H9 (cell line): ENCODE data around the gene R3HDM2. TPM values are rescaled to one million over a fixed set of nuclear protein-coding genes. Genes with fewer than 3 reads are reported as not detected.
A peak's percentile ranks its signal among the peaks of the same experiment; 100 is the strongest.

ENCODE experiments used
- DNase-seq: peaks from one replicate; pipeline ENCODE4 v3.0.0-alpha.2; 2017
- H2AFZ ChIP-seq: one replicate; pipeline ENCODE4 v1.6.1; 2013; ENCODE audit warnings: mild to moderate bottlenecking, low read length, control low read depth, moderate library complexity
- H2AK5ac ChIP-seq: 2 replicates; pipeline ENCODE4 v1.6.1; 2013; ENCODE audit warnings: low read length, control low read depth, mixed read lengths; ENCODE audit not compliant: insufficient read length
- H2BK120ac ChIP-seq: one replicate; pipeline ENCODE4 v1.6.1; 2013; ENCODE audit warnings: low read depth, mild to moderate bottlenecking, low read length, control low read depth, inconsistent platforms; ENCODE audit not compliant: poor library complexity, severe bottlenecking
- H2BK12ac ChIP-seq: 2 replicates; pipeline ENCODE4 v1.6.1; 2013; ENCODE audit warnings: low read length, control low read depth, mixed read lengths, low read depth; ENCODE audit not compliant: insufficient read length
- H2BK15ac ChIP-seq: 2 replicates; pipeline ENCODE4 v1.6.1; 2013; ENCODE audit warnings: low read depth, low read length, control low read depth
- H2BK20ac ChIP-seq: one replicate; pipeline ENCODE4 v1.6.1; 2013; ENCODE audit warnings: low read depth, mild to moderate bottlenecking, low read length, control low read depth, inconsistent platforms; ENCODE audit not compliant: poor library complexity, severe bottlenecking
- H2BK5ac ChIP-seq: 2 replicates; pipeline ENCODE4 v1.6.1; 2013; ENCODE audit warnings: low read length, control low read depth, mixed read lengths; ENCODE audit not compliant: insufficient read length
- H3K14ac ChIP-seq: 2 replicates; pipeline ENCODE4 v1.6.1; 2013; ENCODE audit warnings: low read length, control low read depth; ENCODE audit not compliant: insufficient read depth
- H3K18ac ChIP-seq: 2 replicates; pipeline ENCODE4 v1.6.1; 2013; ENCODE audit warnings: low read depth, mild to moderate bottlenecking, mixed read lengths, low read length, control low read depth; ENCODE audit not compliant: insufficient read length
- H3K23ac ChIP-seq: 2 replicates; pipeline ENCODE4 v1.6.1; 2013; ENCODE audit warnings: low read length, control low read depth, mixed read lengths, low read depth; ENCODE audit not compliant: insufficient read length
- H3K23me2 ChIP-seq: 2 replicates; pipeline ENCODE4 v1.6.1; 2013; ENCODE audit warnings: low read depth, mild to moderate bottlenecking, mixed read lengths, low read length, control low read depth; ENCODE audit not compliant: insufficient read length, poor library complexity, severe bottlenecking
- H3K27ac ChIP-seq: 2 replicates; pipeline ENCODE4 v1.5.1; 2013; ENCODE audit warnings: low read length, control low read depth, mixed read lengths, low read depth; ENCODE audit not compliant: insufficient read length
- H3K27me3 ChIP-seq: 2 replicates; pipeline ENCODE4 v1.6.1; 2013; ENCODE audit warnings: low read length, control low read depth, inconsistent platforms; ENCODE audit not compliant: insufficient read depth
- H3K4ac ChIP-seq: 2 replicates; pipeline ENCODE4 v1.6.1; 2013; ENCODE audit warnings: low read depth, mild to moderate bottlenecking, control low read depth, inconsistent platforms, low read length, moderate library complexity
- H3K4me1 ChIP-seq: 2 replicates; pipeline ENCODE4 v1.6.1; 2013; ENCODE audit warnings: low read length, control low read depth, inconsistent platforms; ENCODE audit not compliant: insufficient read depth
- H3K4me2 ChIP-seq: 2 replicates; pipeline ENCODE4 v1.6.1; 2013; ENCODE audit warnings: low read length, control low read depth, mixed read lengths; ENCODE audit not compliant: insufficient read length, insufficient read depth
- H3K56ac ChIP-seq: 2 replicates; pipeline ENCODE4 v1.6.1; 2013; ENCODE audit warnings: low read depth, mild to moderate bottlenecking, mixed read lengths, low read length, control low read depth; ENCODE audit not compliant: insufficient read length
- H3K79me1 ChIP-seq: 2 replicates; pipeline ENCODE4 v1.6.1; 2013; ENCODE audit warnings: low read depth, mild to moderate bottlenecking, moderate library complexity, low read length, control low read depth, inconsistent platforms; ENCODE audit not compliant: insufficient read depth, poor library complexity, severe bottlenecking
- H3K79me2 ChIP-seq: 2 replicates; pipeline ENCODE4 v1.6.1; 2013; ENCODE audit warnings: low read length, control low read depth, inconsistent platforms; ENCODE audit not compliant: insufficient read depth
- H3K9ac ChIP-seq: 2 replicates; pipeline ENCODE4 v1.6.1; 2013; ENCODE audit warnings: low read length, control low read depth, mixed read lengths; ENCODE audit not compliant: insufficient read length; ENCODE audit errors: extremely low read depth
- H3K9me3 ChIP-seq: one replicate; pipeline ENCODE4 v1.6.1; 2013; ENCODE audit warnings: low read depth, low read length, inconsistent platforms; ENCODE audit not compliant: control insufficient read depth
- H3T11ph ChIP-seq: one replicate; pipeline ENCODE4 v1.6.1; 2013; ENCODE audit warnings: mild to moderate bottlenecking, low read length, control low read depth, inconsistent platforms
- H4K20me1 ChIP-seq: one replicate; pipeline ENCODE4 v1.6.1; 2013; ENCODE audit not compliant: control insufficient read depth, insufficient read length, insufficient read depth
- H4K5ac ChIP-seq: 2 replicates; pipeline ENCODE4 v1.6.1; 2013; ENCODE audit warnings: low read depth, mild to moderate bottlenecking, mixed read lengths, low read length, control low read depth; ENCODE audit not compliant: insufficient read length
- H4K8ac ChIP-seq: replicated peaks from 2 replicates; pipeline ENCODE4 v1.6.1; 2013; ENCODE audit warnings: low read length, control low read depth, mixed read lengths, low read depth; ENCODE audit not compliant: insufficient read length
- H4K91ac ChIP-seq: 2 replicates; pipeline ENCODE4 v1.6.1; 2013; ENCODE audit warnings: low read depth, mild to moderate bottlenecking, moderate library complexity, mixed read lengths, low read length, control low read depth; ENCODE audit not compliant: insufficient read length
- H3K27ac Mint-ChIP-seq, 3 experiments: 2 replicates in 2 of 3; 3 replicates in 1 of 3; pipeline ENCODE4 v1.8.0; 2020 to 2021; ENCODE audit warnings: mixed read lengths in 3 of 3, mild to moderate bottlenecking in 1 of 3, moderate library complexity in 1 of 3
- H3K27me3 Mint-ChIP-seq: 2 replicates; pipeline ENCODE4 v1.8.0; 2021; ENCODE audit warnings: low read depth, mild to moderate bottlenecking, moderate library complexity, mixed read lengths
- H3K36me3 Mint-ChIP-seq, 3 experiments: 2 replicates in 2 of 3; 3 replicates in 1 of 3; pipeline ENCODE4 v1.8.0; 2020 to 2021; ENCODE audit warnings: low read depth in 3 of 3, mixed read lengths in 3 of 3; ENCODE audit not compliant: insufficient read depth in 1 of 3
- H3K4me1 Mint-ChIP-seq, 2 experiments: 2 replicates each; pipeline ENCODE4 v1.8.0; 2020; ENCODE audit warnings: mixed read lengths in 2 of 2
- H3K4me3 Mint-ChIP-seq, 2 experiments: 2 replicates in 1 of 2; 3 replicates in 1 of 2; pipeline ENCODE4 v1.8.0; 2020 to 2021; ENCODE audit warnings: mild to moderate bottlenecking in 2 of 2, mixed read lengths in 2 of 2, moderate library complexity in 1 of 2
- H3K9me3 Mint-ChIP-seq, 2 experiments: 2 replicates in 1 of 2; 3 replicates in 1 of 2; pipeline ENCODE4 v1.8.0; 2020; ENCODE audit warnings: mild to moderate bottlenecking in 2 of 2, mixed read lengths in 2 of 2, moderate library complexity in 1 of 2
- CTCF ChIP-seq: fragments of 200-600 bp; sonication (generic); conservative IDR thresholded peaks from 3 replicates; pipeline ENCODE4 v1.8.0; 2021; ENCODE audit warnings: antibody characterized with exemption, mild to moderate bottlenecking
- WGBS: extraction: QIAGEN DNeasy Blood & Tissue Kit; methylation state at CpG from one replicate; pipeline ENCODE4 v1.1.7; 2013; ENCODE audit warnings: missing lambda C conversion rate, low lambda C conversion rate, mixed read lengths; ENCODE audit not compliant: insufficient read length; ENCODE audit errors: extremely low coverage; 5-methylcytosine and 5-hydroxymethylcytosine counted together
- total RNA-seq: library from RNA; stranded (reverse); gene quantifications from 2 replicates; pipeline ENCODE4 v1.2.1, GENCODE V29; 2021

The R3HDM2 gene
- total RNA-seq, 1 experiment from 2014 or later = 43.9 TPM

DNA sequence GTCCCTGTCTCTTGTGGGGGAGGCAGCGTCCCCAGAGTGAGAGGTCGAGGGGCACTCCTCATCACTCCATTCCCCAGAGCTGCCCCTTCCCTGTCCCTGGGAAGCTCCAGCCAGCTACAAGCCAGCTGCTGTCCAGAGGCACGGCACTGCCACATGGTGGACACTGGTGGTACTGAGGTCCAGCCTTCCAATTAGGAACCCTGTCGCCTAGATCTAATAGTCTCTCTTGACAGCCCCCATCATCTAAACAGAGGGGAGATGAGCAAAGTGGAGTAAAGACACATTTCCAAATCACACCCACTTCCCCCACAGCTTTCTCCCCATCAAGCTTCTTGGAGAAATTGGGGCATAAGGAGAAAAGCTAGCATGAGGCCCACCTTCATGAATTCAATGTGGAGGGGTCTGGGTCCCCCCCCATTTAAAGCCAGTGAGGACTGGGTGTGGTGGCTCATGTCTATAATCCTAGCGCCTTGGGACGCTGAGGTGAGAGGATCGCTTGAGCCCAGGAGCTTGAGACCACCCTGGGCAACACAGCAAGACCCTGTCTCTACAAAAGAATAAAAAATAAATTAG, 22.2 kb upstream of the R3HDM2 start:
- H3K23ac ChIP-seq = no peak overlapping the region
- no peak overlapping the region for H3K14ac ChIP-seq
- WGBS = no CpG with 5 or more reads among the region's 7 CpGs
- H3K4me3 Mint-ChIP-seq = no peak overlapping the region
- no peak overlapping the region for H2AK5ac ChIP-seq
- no peak overlapping the region for H3K27ac Mint-ChIP-seq
- H3K9ac ChIP-seq = no peak overlapping the region
- TF ChIP-seq CTCF = peak; percentile 90
- H2BK15ac ChIP-seq = no peak overlapping the region
- H3K23me2 ChIP-seq = peaks cover 15% of the 10 kb centered on the region
- no peak overlapping the region for H3K4me2 ChIP-seq
- H4K8ac ChIP-seq = no peak overlapping the region
- H2BK120ac ChIP-seq = no peak overlapping the region
- no peak overlapping the region for H3K18ac ChIP-seq
- no peak overlapping the region for H3K4ac ChIP-seq
- no peaks in the 10 kb centered on the region for H3K79me2 ChIP-seq
- peaks cover 1% of the 10 kb centered on the region for H3K27me3 Mint-ChIP-seq
- peak; percentile 93 for DNase-seq
- no peak overlapping the region for H2BK12ac ChIP-seq
- H3K4me1 Mint-ChIP-seq = peaks cover 37 to 47% of the 10 kb centered on the region in 2 experiments
- no peak overlapping the region for H3T11ph ChIP-seq
- no peak overlapping the region for H4K5ac ChIP-seq
- H4K20me1 ChIP-seq = no peaks in the 10 kb centered on the region
- no peaks in the 10 kb centered on the region for H3K9me3 Mint-ChIP-seq
- no peak overlapping the region for H2AFZ ChIP-seq
- peaks cover 0 to 2% (median 0%) of the 10 kb centered on the region in 3 experiments; a peak in 2 of 7 replicates for H3K36me3 Mint-ChIP-seq
- H2BK5ac ChIP-seq = no peak overlapping the region
- no peak overlapping the region for H2BK20ac ChIP-seq
- no peaks in the 10 kb centered on the region for H3K9me3 ChIP-seq
- no peak overlapping the region for H3K27ac ChIP-seq
- no peaks in the 10 kb centered on the region; the same call in 1 of the 2 replicates for H3K4me1 ChIP-seq
- H3K79me1 ChIP-seq = no peaks in the 10 kb centered on the region
- no peaks in the 10 kb centered on the region for H3K27me3 ChIP-seq
- H4K91ac ChIP-seq = no peak overlapping the region
- no peak overlapping the region for H3K56ac ChIP-seq
